Central memory CD8-positive, alpha-beta T cell (primary cell): ENCODE results near the gene CTDSPL2.
"Not testable (repeated sequence)": the region's sequence is repeated elsewhere in the genome, so short reads cannot be mapped to it uniquely, and the experiment has no call there.

Experiments used
- ATAC-seq: fragments of 150-1000 bp; cut with Tn5 transposase; replicated peaks from 2 replicates; pipeline ENCODE4 v1.10.0; 2022; ENCODE audit warnings: mild to moderate bottlenecking, moderate FRiP score, moderate number of reproducible peaks; ENCODE audit not compliant: poor library complexity, severe bottlenecking; ENCODE audit errors: extremely low read depth
- DNase-seq, 2 donors: peaks; one replicate each; pipeline ENCODE4 v3.0.0; 2021; ENCODE audit warnings: low spot score in 2 of 2
- H3K27ac Mint-ChIP-seq: one replicate; pipeline ENCODE4 v1.8.0; 2022; ENCODE audit warnings: low read depth, mild to moderate bottlenecking, moderate library complexity, mixed read lengths
- H3K27me3 Mint-ChIP-seq: one replicate; pipeline ENCODE4 v1.8.0; 2022; ENCODE audit warnings: mixed read lengths
- H3K36me3 Mint-ChIP-seq: one replicate; pipeline ENCODE4 v1.8.0; 2022; ENCODE audit warnings: mild to moderate bottlenecking, moderate library complexity, mixed read lengths; ENCODE audit not compliant: insufficient read depth
- H3K4me1 Mint-ChIP-seq: one replicate; pipeline ENCODE4 v1.8.0; 2022; ENCODE audit warnings: mixed read lengths
- H3K4me3 Mint-ChIP-seq: one replicate; pipeline ENCODE4 v1.8.0; 2022; ENCODE audit warnings: mild to moderate bottlenecking, moderate library complexity, mixed read lengths
- H3K9me3 Mint-ChIP-seq: one replicate; pipeline ENCODE4 v1.8.0; 2022; ENCODE audit warnings: mixed read lengths

CTDSPL2 gene

GRCh38 chr15:44492672-44493071, 65.2 kb downstream of the CTDSPL2 start:
- H3K4me3 Mint-ChIP-seq = no peak overlapping the region
- H3K27ac Mint-ChIP-seq = peak overlapping the region; percentile 38
- DNase-seq = no peak
- H3K4me1 Mint-ChIP-seq = peaks cover 19% of the 10 kb centered on the region
- H3K9me3 Mint-ChIP-seq = no peaks in the 10 kb centered on the region
- no peak for ATAC-seq
- peaks cover 44% of the 10 kb centered on the region for H3K36me3 Mint-ChIP-seq
- no peaks in the 10 kb centered on the region for H3K27me3 Mint-ChIP-seq

GRCh38 chr15:44495562-44495961, 68.1 kb downstream of the CTDSPL2 start:
- Mint-ChIP-seq H3K36me3 (peaks cover 45% of the 10 kb centered on the region), H3K9me3 (no peaks in the 10 kb centered on the region), H3K27ac (no peak overlapping the region), H3K27me3 (no peaks in the 10 kb centered on the region), H3K4me3 (no peak overlapping the region), H3K4me1 (peaks cover 12% of the 10 kb centered on the region)
- no peak for DNase-seq
- no peak for ATAC-seq

GRCh38 chr15:44500555-44500954, 73.1 kb downstream of the CTDSPL2 start:
- peaks cover 39% of the 10 kb centered on the region for H3K36me3 Mint-ChIP-seq
- no peaks in the 10 kb centered on the region for H3K9me3 Mint-ChIP-seq
- ATAC-seq (no peak), DNase-seq (no peak)
- H3K4me1 Mint-ChIP-seq = peaks cover 15% of the 10 kb centered on the region
- H3K4me3 Mint-ChIP-seq = no peak overlapping the region
- no peaks in the 10 kb centered on the region for H3K27me3 Mint-ChIP-seq
- peak overlapping the region; percentile 67 for H3K27ac Mint-ChIP-seq

- DNase-seq (no peak), ATAC-seq (no peak)
- Mint-ChIP-seq H3K36me3 (peaks cover 41% of the 10 kb centered on the region), H3K4me3 (no peak overlapping the region), H3K27me3 (no peaks in the 10 kb centered on the region), H3K4me1 (peaks cover 15% of the 10 kb centered on the region), H3K9me3 (no peaks in the 10 kb centered on the region), H3K27ac (no peak overlapping the region)
These were observed 74.4 kb downstream of the CTDSPL2 start for GRCh38 chr15:44501768-44502366.

GRCh38 chr15:44516436-44516835, 89.0 kb downstream of the CTDSPL2 start:
- no peaks in the 10 kb centered on the region for H3K27me3 Mint-ChIP-seq
- no peak overlapping the region for H3K27ac Mint-ChIP-seq
- ATAC-seq = no peak
- no peak overlapping the region for H3K4me3 Mint-ChIP-seq
- H3K4me1 Mint-ChIP-seq = no peaks in the 10 kb centered on the region
- no peaks in the 10 kb centered on the region for H3K9me3 Mint-ChIP-seq
- DNase-seq = no peak
- peaks cover 19% of the 10 kb centered on the region for H3K36me3 Mint-ChIP-seq

- H3K9me3 Mint-ChIP-seq = no peaks in the 10 kb centered on the region
- H3K4me3 Mint-ChIP-seq = no peak overlapping the region
- H3K36me3 Mint-ChIP-seq = peaks cover 37% of the 10 kb centered on the region
- no peaks in the 10 kb centered on the region for H3K27me3 Mint-ChIP-seq
- H3K27ac Mint-ChIP-seq = peak overlapping the region; percentile 32
- ATAC-seq (no peak), DNase-seq (no peak)
- no peaks in the 10 kb centered on the region for H3K4me1 Mint-ChIP-seq
These were observed 92.1 kb downstream of the CTDSPL2 start for GRCh38 chr15:44519537-44519936.

- Mint-ChIP-seq H3K4me3 (no peak overlapping the region), H3K4me1 (peaks cover 5% of the 10 kb centered on the region), H3K9me3 (no peaks in the 10 kb centered on the region), H3K36me3 (peaks cover 25% of the 10 kb centered on the region), H3K27me3 (no peaks in the 10 kb centered on the region), H3K27ac (no peak overlapping the region)
- no peak for ATAC-seq
- no peak for DNase-seq
These were observed 97.6 kb downstream of the CTDSPL2 start for GRCh38 chr15:44525018-44525417.

- Mint-ChIP-seq H3K27me3 (no peaks in the 10 kb centered on the region), H3K9me3 (no peaks in the 10 kb centered on the region), H3K36me3 (peaks cover 21% of the 10 kb centered on the region), H3K4me1 (peaks cover 11% of the 10 kb centered on the region), H3K27ac (peak overlapping the region; percentile 58), H3K4me3 (no peak overlapping the region)
- no peak for ATAC-seq
- no peak for DNase-seq
These were observed 99.8 kb downstream of the CTDSPL2 start for GRCh38 chr15:44527241-44527640.

- Mint-ChIP-seq H3K36me3 (peaks cover 8% of the 10 kb centered on the region), H3K4me1 (peaks cover 14% of the 10 kb centered on the region), H3K27ac (peak overlapping the region; percentile 56), H3K27me3 (no peaks in the 10 kb centered on the region), H3K4me3 (no peak overlapping the region), H3K9me3 (no peaks in the 10 kb centered on the region)
- DNase-seq (no peak), ATAC-seq (no peak)
These were observed 102.6 kb downstream of the CTDSPL2 start for GRCh38 chr15:44529864-44530604.

GRCh38 chr15:44530653-44531052, 103.2 kb downstream of the CTDSPL2 start:
- H3K4me3 Mint-ChIP-seq = no peak overlapping the region
- no peaks in the 10 kb centered on the region for H3K9me3 Mint-ChIP-seq
- H3K36me3 Mint-ChIP-seq = peaks cover 8% of the 10 kb centered on the region
- no peak for ATAC-seq
- no peaks in the 10 kb centered on the region for H3K27me3 Mint-ChIP-seq
- no peak for DNase-seq
- no peak overlapping the region for H3K27ac Mint-ChIP-seq
- H3K4me1 Mint-ChIP-seq = peaks cover 20% of the 10 kb centered on the region

- H3K9me3 Mint-ChIP-seq, H3K27me3 Mint-ChIP-seq, DNase-seq, ATAC-seq, H3K27ac Mint-ChIP-seq, H3K4me3 Mint-ChIP-seq: not testable (repeated sequence)
- Mint-ChIP-seq H3K36me3 (peaks cover 15% of the 10 kb centered on the region), H3K4me1 (peaks cover 27% of the 10 kb centered on the region)
These were observed 104.8 kb downstream of the CTDSPL2 start for GRCh38 chr15:44532275-44532674.

GRCh38 chr15:44532689-44533088, 105.3 kb downstream of the CTDSPL2 start:
- peaks cover 18% of the 10 kb centered on the region for H3K36me3 Mint-ChIP-seq
- no peak for ATAC-seq
- no peak overlapping the region for H3K4me3 Mint-ChIP-seq
- H3K4me1 Mint-ChIP-seq = peaks cover 28% of the 10 kb centered on the region
- no peak for DNase-seq
- H3K9me3 Mint-ChIP-seq = no peaks in the 10 kb centered on the region
- H3K27ac Mint-ChIP-seq = no peak overlapping the region
- H3K27me3 Mint-ChIP-seq = no peaks in the 10 kb centered on the region

GRCh38 chr15:44535092-44535491, 107.7 kb downstream of the CTDSPL2 start:
- DNase-seq (no peak), ATAC-seq (no peak)
- Mint-ChIP-seq H3K27ac (peak overlapping the region; percentile 41), H3K4me3 (peak overlapping the region; percentile 96), H3K9me3 (no peaks in the 10 kb centered on the region), H3K4me1 (peaks cover 33% of the 10 kb centered on the region), H3K36me3 (peaks cover 31% of the 10 kb centered on the region), H3K27me3 (no peaks in the 10 kb centered on the region)
